NK-92 (cell line): ENCODE data around the gene FAM20C.
"Not testable (repeated sequence)": the region's sequence is repeated elsewhere in the genome, so short reads cannot be mapped to it uniquely, and the experiment has no call there.

Experiments
- DNase-seq: peaks from one replicate; lab custom pipeline; 2025; ENCODE audit not compliant: unreplicated experiment; lab: John Stamatoyannopoulos, UW

Gene FAM20C

DNA sequence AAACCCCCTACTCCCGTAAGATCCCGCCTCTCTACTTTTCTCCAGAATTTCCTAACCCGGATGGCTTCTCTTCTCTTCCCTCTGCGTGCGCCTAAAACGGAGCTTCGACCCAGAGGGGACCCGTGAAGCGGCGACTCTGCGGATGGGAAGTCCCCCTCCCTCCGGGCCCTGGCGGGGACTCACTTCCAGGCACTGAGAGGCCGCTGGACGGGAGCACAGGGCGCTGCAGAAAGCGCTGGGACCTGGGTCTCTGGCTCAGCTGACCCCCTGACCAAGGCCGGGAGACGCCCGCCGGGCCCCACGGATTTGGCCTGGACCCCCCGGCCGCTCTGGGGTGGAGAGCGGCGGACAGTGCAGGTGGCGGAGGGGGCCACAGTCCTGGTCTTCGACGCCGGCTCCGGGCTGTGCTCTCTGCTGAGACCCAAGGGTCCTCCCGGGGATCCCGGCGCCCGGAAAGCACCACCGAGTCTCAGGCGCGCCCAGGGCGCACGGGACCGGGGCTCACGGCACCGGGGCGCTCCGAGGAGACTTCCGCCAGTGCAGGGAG lies 96.9 kb downstream of the FAM20C start:
- DNase-seq, result no peak

DNA sequence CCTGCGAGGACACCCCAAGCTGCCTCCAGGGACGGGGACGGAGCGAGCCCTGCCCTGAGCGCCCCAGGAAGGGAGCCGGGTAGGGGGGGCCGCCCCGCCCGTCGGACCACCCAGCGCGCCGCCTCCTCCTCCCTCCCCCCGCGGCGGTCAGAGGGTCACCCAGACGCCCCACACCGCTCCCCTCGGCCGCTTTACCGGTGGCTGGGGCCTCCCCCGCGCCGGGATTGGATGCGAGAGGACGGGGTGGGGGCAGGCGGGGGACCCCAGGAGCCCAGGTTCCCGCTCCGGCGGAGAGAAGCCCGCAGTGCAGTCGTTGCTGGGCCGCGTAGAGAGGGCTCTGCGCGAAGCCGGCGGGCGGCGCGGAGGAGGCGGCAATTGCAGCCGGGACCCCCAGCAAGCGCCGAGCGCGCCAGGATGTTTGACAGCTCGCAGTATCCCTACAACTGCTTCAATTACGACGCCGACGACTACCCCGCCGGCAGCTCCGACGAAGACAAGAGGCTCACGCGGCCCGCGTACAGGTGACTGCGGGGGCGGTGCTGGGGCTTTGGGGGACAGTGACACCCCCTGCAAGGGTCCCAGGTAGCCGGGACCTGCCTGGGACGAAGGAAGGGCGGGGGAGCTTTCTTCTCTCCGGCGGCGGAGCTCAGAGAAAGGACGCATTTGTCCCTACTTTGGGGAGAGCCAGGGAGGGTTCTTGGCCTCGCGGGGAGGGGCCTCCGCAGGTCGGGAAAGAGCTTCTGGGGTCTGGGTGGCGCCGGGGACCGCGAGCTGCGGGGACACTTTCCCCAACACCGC lies 97.6 kb downstream of the FAM20C start, which contains the start of gene FOXL3:
FOXL3 (plus strand) TSS at position 415 of the 798 bp plus-strand sequence; CDS start at position 415, 0 bp downstream.
- DNase-seq, result no peak

DNA sequence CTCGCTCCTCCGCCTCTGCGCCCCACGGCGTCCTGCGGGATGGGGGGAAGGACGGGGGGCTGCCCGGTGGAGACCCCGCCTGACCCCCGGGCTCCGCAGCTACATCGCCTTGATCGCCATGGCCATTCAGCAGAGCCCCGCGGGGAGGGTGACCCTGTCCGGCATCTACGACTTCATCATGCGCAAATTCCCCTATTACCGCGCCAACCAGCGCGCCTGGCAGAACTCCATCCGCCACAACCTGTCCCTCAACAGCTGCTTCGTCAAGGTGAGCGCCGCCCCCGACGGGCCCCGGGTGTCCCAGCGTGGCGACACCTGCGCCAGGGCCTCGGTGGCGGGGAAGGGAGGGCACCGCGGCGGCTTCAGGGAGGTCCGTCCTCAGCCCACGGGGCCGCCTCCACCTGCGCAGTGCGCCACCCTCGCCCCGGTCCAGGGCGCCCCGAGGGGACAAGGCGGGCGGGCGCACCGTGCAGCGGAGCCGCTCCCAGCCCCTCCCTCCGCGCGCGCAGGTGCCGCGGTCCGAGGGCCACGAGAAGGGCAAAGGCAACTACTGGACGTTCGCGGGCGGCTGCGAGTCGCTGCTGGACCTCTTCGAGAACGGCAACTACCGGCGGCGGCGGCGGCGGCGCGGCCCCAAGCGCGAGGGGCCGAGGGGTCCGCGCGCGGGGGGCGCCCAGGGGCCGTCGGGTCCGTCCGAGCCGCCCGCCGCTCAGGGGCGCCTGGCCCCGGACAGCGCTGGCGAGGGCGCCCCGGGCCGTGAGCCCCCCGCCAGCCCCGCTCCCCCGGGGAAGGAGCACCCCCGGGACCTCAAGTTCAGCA lies 98.4 kb downstream of the FAM20C start:
- DNase-seq, result no peak

DNA sequence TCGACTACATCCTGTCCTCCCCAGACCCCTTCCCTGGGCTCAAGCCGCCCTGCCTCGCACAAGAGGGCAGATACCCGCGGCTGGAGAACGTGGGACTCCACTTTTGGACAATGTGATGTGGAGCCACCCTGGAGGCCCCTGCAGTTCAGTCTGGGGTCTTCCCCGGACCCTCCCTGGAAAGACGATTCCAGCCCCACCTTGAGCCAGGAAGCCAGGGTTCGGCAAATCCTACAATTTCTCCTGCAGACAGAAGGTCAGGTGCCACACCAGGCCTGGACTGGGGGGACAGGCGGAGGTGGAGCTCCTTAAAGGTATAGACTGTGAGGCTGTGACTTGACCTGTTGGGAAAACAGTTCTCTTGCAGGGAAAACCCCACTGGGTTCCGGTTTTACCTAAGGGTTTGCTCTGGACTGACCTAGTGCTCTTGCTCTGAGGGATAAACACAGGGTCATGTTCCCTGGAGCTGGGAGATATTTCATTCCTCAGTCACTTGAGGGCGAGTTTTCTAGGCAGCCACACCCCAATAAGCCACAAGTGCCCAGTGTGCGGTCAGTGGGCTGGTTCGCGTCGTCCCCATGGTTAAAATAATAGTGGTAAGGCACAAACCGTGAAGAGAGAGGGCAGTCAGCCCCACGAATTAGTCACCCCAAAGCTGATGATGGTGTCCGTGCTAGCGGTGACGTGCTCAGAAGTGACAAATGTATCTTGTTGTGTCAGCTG lies 99.2 kb downstream of the FAM20C start:
- DNase-seq, result no peak

DNA sequence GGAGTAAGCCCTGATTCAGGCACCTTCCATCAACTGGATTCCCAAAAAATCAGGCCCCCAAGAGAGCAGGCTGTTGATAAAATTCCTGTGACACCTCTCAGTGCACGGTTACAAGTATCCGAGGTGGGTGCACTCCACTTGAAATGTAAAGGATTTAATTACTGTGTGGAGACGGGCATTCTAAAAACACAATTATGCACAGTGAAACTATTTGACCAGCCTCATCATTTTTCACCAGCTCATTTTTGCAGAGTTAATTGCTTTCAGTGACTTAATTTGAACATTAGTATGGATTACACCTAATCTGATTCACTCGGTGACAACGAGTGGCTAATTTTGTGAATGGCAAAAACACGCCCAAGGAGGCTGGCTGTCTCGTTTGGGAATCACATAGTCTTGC lies 99.9 kb downstream of the FAM20C start:
- no peak for DNase-seq

DNA sequence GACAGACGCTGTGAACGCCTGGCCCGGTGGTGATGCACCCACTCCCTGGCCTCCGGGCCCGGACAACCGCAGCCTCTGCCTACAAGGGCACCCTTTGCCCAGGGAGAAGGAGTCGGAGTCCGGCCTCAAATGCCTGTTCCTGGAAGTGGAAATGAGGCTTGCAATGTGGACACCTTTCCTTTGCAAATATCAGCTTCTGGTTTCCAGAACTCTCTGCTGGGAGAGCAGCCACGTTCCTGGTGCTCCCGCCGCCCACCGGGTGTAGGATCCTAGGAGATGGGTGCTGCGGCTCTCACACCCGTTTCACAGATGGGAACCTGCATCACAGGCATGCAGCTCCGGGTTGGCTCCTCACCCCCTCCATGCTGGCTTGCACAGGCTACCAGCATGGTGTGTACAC lies 100.5 kb downstream of the FAM20C start:
- no peak for DNase-seq

DNA sequence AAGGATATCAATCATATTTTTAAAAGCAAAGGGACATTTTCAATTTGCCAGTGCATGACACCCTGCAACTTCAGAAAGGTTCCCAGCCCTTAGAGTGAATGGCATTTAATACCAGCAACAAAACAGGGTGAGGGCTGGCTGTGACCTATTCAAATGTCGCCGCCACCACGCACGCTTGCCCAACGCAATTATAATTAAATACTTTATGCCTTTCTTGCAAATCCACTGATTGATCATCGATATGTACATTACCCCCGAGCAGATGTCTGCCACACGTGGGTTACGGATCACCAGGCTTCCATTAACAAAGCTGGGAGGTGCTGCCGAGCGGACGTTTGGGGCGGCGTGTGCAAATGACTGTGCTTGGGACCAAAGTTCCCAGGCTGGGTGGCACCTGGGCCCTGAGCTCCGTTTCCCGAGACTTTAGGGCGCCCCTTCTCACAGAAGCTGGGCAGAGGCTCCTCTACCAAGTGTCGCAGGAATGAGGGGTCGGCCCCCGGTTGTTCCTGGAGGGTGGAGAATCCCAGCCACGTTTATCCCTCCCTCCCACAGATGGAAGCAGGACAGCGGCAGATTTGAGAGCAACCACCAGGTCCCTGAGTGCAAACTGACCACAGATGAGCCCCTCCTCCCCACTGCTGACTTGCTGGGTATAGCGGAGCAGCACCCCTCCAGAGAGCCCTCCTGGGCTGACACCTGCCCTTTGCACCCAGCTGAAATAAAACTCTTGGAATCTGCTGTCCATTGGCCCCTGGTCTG lies 101.5 kb downstream of the FAM20C start:
- DNase-seq, result no peak

DNA sequence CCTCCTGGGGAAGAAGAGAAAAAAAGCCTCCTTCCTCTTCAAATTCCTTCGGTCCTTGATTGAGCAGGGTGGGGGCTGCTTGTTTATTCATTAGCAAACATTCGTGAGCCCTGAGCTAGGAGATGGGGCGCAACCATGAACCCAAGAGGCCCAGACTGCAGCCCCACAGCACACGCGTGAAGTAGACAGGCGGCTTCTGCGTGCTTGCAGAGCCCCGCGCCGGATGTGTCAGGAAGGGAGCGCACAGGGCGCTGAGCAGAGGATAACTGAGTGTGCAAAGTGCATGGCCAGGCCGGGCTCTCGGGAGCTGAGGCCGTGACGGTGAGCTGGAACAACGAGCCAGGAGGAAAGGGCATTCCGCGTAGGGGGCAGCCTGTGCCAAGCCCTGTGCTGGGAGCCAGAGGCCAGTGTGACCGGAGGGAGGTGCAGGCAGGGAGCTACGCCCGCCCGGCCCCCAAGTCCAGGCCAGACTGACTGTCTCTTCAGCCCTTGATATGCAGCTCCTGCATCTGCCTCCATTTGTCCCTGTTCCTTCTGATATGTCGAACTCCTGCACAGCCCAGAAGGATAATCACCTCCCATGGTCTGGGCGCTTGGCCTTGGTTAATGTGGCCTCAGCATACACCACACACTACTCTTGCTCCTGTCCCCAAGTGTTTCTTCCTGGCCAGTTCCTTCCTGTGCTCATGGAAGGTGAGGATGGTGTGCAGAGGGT lies 102.2 kb downstream of the FAM20C start:
- DNase-seq, result no peak

DNA sequence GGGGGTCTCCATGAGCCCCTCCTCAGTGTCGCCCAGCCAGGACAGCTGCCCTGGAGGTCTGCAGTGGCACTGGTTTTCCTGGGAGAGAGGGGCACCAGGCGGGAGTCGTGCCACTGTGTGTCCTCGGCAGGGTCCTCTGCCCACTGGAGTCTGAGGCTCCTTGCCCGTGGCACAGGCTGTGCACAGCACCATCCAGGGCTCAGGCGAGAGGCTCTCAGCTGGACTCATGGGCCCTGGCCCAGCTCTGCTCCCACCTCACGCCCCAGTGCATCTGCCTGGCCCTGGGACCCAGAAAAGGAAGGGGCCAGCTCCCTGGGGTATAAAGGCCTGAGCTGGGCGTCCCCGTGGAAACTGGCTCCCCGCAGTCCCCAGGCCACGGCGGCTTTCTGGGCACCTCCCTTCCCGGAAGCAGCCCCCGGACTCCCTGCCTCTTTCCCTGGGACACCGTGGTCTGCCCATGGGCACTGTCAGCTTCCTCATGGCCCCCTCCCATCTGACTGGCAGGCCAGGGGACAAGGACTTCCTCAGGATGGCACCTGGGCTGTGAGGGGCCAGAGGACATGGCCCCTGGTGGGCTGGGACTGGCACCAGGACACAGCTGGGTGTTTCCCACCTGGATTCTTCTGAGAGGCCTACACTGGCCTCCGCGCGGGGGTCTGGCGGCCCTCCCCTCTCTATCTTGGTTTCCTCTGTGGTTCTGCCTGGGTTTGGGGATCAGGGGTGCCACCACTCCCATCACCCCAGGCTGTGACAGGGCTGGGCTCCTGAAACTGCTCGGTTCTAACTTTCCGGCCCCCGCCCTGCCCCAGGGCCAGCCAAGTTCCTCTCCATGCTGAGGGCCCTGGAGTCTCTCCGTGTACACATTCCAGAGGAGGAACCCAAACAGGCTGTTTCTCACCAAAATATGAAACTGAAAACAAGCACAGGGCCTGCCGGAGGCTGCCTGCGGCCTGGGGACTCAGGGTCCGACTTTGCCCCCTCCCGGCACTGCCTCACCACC lies 103.1 kb downstream of the FAM20C start:
- DNase-seq, result no peak

DNA sequence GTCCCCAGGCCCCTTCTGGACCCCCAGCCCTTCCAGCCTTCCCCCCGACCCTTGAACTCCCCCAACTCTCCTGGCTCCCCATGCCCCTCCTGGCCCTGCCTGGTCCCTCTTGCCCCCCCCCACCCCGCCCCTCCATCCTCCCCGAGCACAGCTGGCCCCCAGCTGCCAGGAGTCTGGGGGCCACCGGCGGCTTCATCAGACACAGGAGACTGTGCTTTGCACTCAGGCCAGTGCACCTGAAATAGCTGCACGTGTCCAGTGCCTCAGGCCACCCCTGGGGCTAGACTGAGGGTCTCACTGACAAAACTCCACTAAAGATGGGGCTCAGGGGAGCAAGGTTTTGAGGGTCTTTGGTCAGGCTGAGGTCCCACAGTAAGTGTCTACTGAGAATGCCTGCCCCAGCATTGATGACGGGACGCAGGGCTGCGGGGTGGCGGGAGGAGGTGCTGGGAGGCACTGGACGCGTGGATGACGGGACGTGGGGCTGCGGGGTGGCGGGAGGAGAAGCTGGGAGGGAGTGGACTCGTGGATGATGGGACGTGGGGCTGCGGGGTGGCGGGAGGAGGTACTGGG lies 104.1 kb downstream of the FAM20C start:
- DNase-seq, result no peak

DNA sequence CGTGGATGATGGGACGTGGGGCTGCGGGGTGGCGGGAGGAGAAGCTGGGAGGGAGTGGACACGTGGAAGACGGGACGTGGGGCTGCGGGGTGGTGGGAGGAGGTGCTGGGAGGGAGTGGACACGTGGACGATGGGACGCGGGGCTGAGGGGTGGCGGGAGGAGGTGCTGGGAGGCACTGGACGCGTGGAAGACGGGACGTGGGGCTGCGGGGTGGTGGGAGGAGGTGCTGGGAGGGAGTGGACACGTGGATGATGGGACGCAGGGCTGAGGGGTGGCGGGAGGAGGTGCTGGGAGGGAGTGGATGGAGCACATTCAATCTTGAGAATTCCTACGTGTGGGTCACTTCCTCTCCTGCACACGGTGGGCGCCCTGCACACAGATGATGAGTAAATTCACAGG lies 104.8 kb downstream of the FAM20C start:
- DNase-seq, result not testable (repeated sequence)

DNA sequence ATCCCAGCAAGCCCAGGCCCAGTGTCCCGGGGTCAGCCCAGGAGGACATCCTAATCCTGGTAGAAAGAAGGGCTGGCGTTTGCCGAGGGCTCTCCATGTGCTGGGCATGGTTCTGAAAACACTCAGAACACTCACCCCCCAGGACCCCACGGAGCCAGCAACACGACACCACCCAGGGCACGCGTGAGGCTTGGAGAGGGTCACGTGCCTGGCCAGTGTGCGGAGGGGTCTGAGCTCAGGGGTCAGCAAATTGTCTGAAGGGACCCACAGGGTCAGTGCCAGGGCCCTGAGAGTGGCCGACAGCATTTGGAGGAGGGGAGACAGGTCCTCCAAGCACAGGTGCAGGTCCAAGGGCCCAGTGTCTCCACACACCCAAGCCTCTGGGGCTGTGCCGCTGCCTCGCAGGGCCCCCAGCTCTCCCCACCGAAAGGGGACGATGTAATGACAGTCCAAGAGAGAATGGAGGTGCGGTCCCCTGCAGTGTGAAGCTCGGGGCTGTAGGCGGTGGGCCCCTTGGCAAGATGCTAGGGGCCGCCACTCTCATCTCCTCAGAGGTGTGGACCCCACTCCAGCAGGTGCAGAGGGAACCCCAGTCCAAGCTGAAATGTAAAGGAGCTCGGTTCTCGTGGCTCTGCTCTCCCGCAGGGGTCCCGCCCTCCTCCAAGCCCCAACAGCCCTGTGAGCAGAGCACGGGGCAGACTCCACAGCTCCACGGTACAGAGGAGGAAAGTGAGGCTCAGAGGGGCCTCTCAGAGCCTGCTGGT lies 105.4 kb downstream of the FAM20C start:
- DNase-seq, result no peak

DNA sequence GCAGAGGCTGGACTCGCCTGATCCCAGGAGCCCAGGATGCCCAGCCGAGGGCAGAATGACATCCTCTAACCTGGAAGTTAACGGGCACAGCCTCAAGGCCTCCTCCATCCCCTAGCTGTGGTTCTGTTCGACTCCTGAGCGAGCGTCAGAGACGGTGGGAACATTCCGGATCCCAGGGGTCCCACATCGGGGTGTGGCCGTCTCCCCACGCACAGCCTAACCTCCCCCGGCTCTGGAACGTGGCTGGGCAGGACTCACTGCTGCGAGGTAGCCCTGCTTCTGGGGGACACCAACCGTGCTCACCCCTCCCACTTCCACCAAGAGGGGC lies 106.0 kb downstream of the FAM20C start:
- DNase-seq, result no peak

DNA sequence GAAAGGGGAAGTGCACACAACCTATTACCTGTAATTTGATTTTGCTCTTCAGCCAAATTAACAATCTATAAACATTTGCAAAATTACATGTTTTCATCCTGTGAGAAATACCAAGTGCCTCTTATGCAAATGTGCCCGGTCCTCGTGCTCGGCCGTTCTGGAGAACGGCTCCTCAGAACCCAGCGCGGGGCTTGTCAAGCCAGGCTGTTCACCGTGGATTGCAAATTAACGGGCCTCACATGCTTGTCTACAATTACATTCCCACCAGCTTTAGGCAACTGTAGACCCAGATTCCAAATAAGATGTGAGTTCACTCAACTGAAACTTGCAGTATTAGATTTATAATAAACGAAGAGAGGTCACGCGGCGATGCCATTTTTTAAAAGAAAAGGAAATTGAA lies 106.4 kb downstream of the FAM20C start:
- DNase-seq, result no peak

DNA sequence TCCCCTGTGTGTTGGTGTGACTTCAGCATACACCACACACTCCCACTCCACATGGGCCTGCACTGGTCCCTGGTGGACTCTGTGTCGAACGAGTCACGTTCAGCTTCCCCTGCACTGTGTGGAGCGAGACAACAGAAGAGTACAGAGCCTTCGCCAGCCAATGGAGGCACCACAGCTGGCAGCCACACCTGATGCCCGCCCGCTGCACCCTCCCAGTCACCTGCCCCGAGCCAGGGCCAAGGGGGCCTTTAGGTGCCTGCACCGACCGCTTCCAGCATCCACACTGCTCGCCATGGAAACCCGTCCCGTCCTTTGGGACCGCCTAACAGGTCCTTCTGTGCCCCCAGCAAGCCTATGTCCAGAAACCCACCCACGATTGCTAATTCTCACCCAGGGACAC lies 106.8 kb downstream of the FAM20C start:
- DNase-seq, result no peak

DNA sequence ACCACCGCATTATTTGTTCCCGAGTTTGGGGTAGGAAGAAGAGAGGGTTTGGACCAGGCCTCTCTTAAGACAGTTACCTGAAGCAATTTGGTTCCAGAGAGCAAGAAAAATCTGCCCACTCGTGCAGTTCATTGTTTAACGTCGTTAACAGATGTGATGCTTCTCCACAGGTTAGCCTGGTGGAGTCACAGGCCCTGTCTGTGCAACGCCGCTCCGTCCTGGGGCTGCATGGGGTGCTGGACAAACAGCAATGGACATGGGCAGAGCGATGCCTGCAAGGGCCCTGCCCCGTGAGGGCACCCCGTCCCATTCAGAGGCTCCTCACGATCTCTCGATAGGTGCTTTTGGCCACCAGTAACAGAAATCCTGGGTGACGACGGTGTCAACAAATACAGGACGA lies 107.3 kb downstream of the FAM20C start:
- DNase-seq, result no peak

DNA sequence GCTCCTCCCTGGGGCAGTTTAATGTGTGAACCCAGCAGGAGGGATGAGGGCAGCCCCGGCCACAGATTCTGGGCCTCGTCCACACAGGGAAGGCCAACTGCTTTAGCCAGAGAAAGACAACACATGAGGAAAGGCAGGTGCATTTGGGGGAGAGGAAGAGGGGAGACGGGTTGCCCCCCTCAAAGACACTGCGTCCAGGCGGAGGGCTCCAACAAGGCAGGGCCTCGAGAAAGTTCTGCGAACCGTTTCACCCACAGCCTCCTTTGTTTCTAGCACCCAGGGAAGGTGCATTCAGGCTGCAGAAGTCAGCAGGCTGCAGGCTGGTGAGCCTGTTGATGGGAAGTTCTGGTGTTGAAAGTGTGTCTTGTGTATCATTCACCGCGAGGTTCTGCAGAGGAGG lies 107.7 kb downstream of the FAM20C start:
- no peak for DNase-seq
